PFSK-1 (cell line): ENCODE results near the gene GAB3.

Experiments used
- FOXP2 ChIP-seq: optimal IDR thresholded peaks from 2 replicates; pipeline ENCODE3; 2011; ENCODE audit warnings: borderline replicate concordance, control low read depth, inconsistent platforms; ENCODE audit not compliant: insufficient read depth; ENCODE audit errors: extremely low read length, extremely low read depth
- POLR2AphosphoS5 ChIP-seq: IDR thresholded peaks from 2 replicates; pipeline ENCODE4 v1.6.1; 2012; ENCODE audit warnings: low read depth, mild to moderate bottlenecking, control low read depth, low read length, moderate library complexity
- REST ChIP-seq, 2 experiments: IDR thresholded peaks; 2 replicates each; pipeline versions ENCODE4 v1.6.1 to v1.8.0; 2011 to 2012; ENCODE audit warnings: low read depth in 2 of 2, low read length in 2 of 2, control low read depth in 1 of 2, inconsistent platforms in 1 of 2, mild to moderate bottlenecking in 1 of 2, moderate library complexity in 1 of 2; ENCODE audit not compliant: insufficient read depth in 1 of 2
- SIN3A ChIP-seq: IDR thresholded peaks from 2 replicates; pipeline ENCODE4 v1.6.1; 2012; ENCODE audit warnings: mild to moderate bottlenecking, low read length, moderate library complexity, borderline replicate concordance; ENCODE audit not compliant: insufficient read depth
- TAF1 ChIP-seq: IDR thresholded peaks from 2 replicates; pipeline ENCODE4 v1.6.1; 2012; ENCODE audit warnings: low read length, control low read depth, borderline replicate concordance; ENCODE audit not compliant: insufficient read depth

GAB3 gene

GRCh38 chrX:154693394-154693793, 57.5 kb downstream of the GAB3 start:
- no peak for TF ChIP-seq SIN3A
- TF ChIP-seq REST (IDR thresholded peaks at IDR 0.05; ENCODE audit: insufficient read depth in 1 of 2, low read depth in 2 of 2, low read length in 2 of 2), result no peak
- no peak for TF ChIP-seq POLR2AphosphoS5
- no peak for TF ChIP-seq TAF1
- no peak for TF ChIP-seq FOXP2

GRCh38 chrX:154661899-154662298, 89.0 kb downstream of the GAB3 start:
- TF ChIP-seq SIN3A (no peak), FOXP2 (no peak)

- TF ChIP-seq REST (IDR thresholded peaks at IDR 0.05; ENCODE audit: insufficient read depth in 1 of 2, low read depth in 2 of 2, low read length in 2 of 2), result no peak
- no peak for TF ChIP-seq TAF1
- no peak for TF ChIP-seq SIN3A
- no peak for TF ChIP-seq POLR2AphosphoS5
- TF ChIP-seq FOXP2, result no peak
Observed at GRCh38 chrX:154661170-154661569, 89.7 kb downstream of the GAB3 start.

- TF ChIP-seq SIN3A (no peak), FOXP2 (no peak), TAF1 (no peak), POLR2AphosphoS5 (no peak), REST (IDR thresholded peaks at IDR 0.05; ENCODE audit: insufficient read depth in 1 of 2, low read depth in 2 of 2, low read length in 2 of 2) (no peak)
Observed at GRCh38 chrX:154660541-154660940, 90.3 kb downstream of the GAB3 start.

- TF ChIP-seq TAF1, result no peak
- no peak for TF ChIP-seq FOXP2
- no peak for TF ChIP-seq REST (IDR thresholded peaks at IDR 0.05; ENCODE audit: insufficient read depth in 1 of 2, low read depth in 2 of 2, low read length in 2 of 2)
- TF ChIP-seq SIN3A, result no peak
- TF ChIP-seq POLR2AphosphoS5, result no peak
Observed at GRCh38 chrX:154658957-154659356, 91.9 kb downstream of the GAB3 start.
